Measurements from ENCODE around the gene ETS1.

The ETS1 gene

GRCh38 chr11:128582496-128583366 lies 4.6 kb downstream of the ETS1 start:
- Histone ChIP-seq H3K9ac (0 out of 22 replicates have a peak overlapping the region, but pooled peaks of 1 of the 11 experiments have one; percentile 15), H3K27ac (peak overlapping the region in 2 of 11 experiments; percentile 81 to 87; a peak in 3 of 22 replicates), H3K4me1 (peaks cover 48 to 76% (median 53%) of the 10 kb centered on the region in 10 experiments), H4K20me1 (no peaks in the 10 kb centered on the region), H3K9me3 (replicated peaks in 1 of 11) (0 out of 22 replicates have a peak, but pooled peaks cover 0 to 5% (median 0%) of the 10 kb centered on the region in 11 experiments), H3K36me3 (no peaks in the 10 kb centered on the region), H3K4me3 (no peak overlapping the region), H3K27me3 (no peaks in the 10 kb centered on the region), H3K4me2 (peak overlapping the region in 7 of 11 experiments; percentile 18 to 80 (median 37); a peak in 10 of 22 replicates)
- TF ChIP-seq Cebpa-rat (IDR thresholded peaks at IDR 0.05) = no peak

DNA sequence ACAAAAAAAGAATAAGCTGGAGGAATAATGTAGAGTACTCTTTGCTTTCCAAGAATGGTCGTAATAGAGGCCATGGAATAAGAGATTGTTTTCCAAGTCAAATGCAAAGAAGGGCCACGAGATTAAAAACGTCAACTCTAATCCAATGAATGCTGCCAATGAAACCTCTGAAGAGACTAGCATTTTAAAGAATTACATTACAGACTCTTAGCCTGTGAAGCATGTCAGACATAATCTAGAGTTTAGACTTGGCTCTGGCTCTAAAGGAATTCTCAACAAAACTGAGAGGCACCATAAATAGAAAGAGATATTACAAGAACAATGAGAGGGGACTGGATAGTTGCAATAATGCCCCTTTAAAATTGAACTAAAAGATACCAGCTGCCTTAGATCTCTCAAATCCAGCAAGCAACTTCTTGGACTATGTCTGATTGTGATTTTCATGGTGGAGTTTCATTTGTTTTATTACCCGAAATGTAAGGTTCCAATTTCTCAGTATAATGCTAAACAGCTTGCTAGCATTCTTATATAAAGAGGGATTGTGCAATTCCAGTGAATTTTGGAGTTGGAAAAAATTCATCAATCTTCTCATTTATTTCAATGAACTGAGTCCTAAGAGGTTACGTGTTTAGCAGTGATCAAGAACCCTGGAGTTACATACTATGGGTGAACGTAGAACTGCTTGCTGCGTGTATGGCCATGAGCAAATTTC lies 5.6 kb downstream of the ETS1 start:
- Histone ChIP-seq H3K9ac (no peak overlapping the region), H3K9me3 (replicated peaks in 1 of 11) (0 out of 22 replicates have a peak, but pooled peaks cover 0 to 5% (median 0%) of the 10 kb centered on the region in 11 experiments), H3K27me3 (no peaks in the 10 kb centered on the region), H3K4me1 (peaks cover 53 to 85% (median 62%) of the 10 kb centered on the region in 10 experiments), H3K27ac (peak overlapping the region in 6 of 11 experiments; percentile 34 to 87 (median 60); a peak in 8 of 22 replicates), H3K4me2 (peak overlapping the region in 8 of 11 experiments; percentile 48 to 85 (median 72); a peak in 11 of 22 replicates), H3K36me3 (no peaks in the 10 kb centered on the region), H3K4me3 (no peak overlapping the region), H4K20me1 (no peaks in the 10 kb centered on the region)
- no peak; a peak in 1 of 22 replicates for TF ChIP-seq Cebpa-rat (IDR thresholded peaks at IDR 0.05)

DNA sequence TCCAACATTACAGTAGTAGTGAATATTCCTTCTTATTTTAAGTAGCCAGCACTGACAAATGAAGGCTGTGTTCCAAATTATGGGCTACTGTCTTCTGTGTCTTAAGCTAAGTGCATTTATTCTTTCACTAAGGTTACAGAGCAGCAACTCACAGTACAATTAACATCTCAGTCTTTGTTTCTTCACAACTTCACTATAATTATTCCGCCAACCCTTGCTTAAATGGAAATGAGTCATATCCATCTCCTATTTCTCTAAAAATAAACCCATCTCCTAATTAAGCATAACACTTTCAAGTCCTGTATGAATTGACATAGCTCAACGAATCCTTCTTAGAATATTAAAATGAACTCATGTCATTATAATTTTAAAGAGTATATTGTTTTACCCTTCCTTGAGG lies 6.7 kb downstream of the ETS1 start:
- Histone ChIP-seq H3K9me3 (replicated peaks in 1 of 11) (0 out of 22 replicates have a peak, but pooled peaks cover 0 to 5% (median 0%) of the 10 kb centered on the region in 11 experiments), H3K36me3 (no peaks in the 10 kb centered on the region), H3K4me1 (peaks cover 53 to 85% (median 64%) of the 10 kb centered on the region in 10 experiments), H3K4me3 (no peak overlapping the region; a peak in 2 of 20 replicates), H3K9ac (peak overlapping the region in 3 of 11 experiments; percentile 36 to 62 (median 61); a peak in 6 of 22 replicates), H3K4me2 (peak overlapping the region; percentile 30 to 85 (median 62)), H4K20me1 (no peaks in the 10 kb centered on the region), H3K27ac (peak overlapping the region in 10 of 11 experiments; percentile 34 to 87 (median 54); a peak in 18 of 22 replicates), H3K27me3 (no peaks in the 10 kb centered on the region)
- TF ChIP-seq Cebpa-rat (IDR thresholded peaks at IDR 0.05) = no peak

DNA sequence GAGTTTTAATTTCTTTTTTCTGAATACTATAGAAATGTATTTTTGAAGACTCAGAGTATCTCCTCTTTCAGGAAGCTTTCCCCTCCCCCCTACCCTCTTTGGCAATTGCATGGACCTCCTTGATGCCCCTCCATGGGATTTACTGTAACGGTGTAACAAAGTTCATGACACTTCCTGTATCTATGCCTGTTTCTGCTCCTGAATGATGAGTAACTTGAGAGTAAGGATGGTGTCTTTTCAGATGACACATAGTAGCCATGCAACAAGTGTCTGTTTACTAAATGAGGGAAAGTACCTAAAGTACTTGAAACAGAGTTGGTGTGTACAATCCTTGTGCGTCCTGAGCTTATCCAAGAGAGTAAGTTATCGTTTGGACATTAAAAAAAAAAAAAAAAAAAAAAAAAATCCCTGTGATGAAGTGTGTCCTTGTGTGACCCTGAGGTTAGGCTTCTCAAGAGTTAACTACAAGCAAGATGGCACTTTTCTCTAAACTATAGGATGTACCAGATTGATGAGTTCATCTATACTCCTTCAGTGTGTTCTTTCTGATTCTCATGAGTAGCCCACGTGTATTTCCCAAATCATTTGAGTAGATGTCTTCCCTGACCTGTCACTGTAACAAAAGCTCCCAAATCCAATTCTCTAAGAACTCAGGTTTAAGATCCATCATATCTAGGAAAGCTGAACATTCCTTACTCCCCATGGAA lies 7.4 kb downstream of the ETS1 start:
- Histone ChIP-seq H3K27me3 (no peaks in the 10 kb centered on the region), H3K27ac (peak overlapping the region in 10 of 11 experiments; percentile 34 to 87 (median 54); a peak in 18 of 22 replicates), H3K9me3 (replicated peaks in 1 of 11) (0 out of 22 replicates have a peak, but pooled peaks cover 0 to 5% (median 0%) of the 10 kb centered on the region in 11 experiments), H3K4me1 (peaks cover 55 to 88% (median 67%) of the 10 kb centered on the region in 10 experiments), H3K4me2 (peak overlapping the region; percentile 30 to 85 (median 62)), H3K36me3 (no peaks in the 10 kb centered on the region), H4K20me1 (no peaks in the 10 kb centered on the region), H3K4me3 (no peak overlapping the region; a peak in 2 of 20 replicates), H3K9ac (peak overlapping the region in 3 of 11 experiments; percentile 36 to 62 (median 61); a peak in 5 of 22 replicates)
- TF ChIP-seq Cebpa-rat (IDR thresholded peaks at IDR 0.05) = no peak

DNA sequence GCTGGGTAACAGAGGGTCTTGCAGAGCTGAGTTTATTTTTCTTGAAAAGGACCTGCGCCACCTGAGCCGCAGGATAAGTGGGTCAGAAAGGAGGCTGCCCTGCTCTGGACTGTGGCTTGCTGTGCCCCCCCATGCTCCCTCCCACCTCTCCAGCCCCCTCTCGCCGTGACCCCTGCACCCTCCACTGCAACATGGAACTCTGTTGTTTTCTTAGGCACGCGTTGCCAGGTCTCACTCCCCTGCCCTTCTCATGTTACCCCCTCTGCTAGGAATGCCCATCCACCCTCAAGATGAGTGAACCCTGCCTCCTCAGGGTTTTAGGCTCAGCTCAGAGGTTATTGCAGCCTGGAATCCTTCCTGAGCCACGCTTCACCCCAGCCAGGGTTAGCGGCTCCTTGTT lies 10.8 kb downstream of the ETS1 start:
- Histone ChIP-seq H3K4me2 (peak overlapping the region; percentile 48 to 95 (median 81)), H3K9ac (peak overlapping the region in 9 of 11 experiments; percentile 28 to 75 (median 60); a peak in 17 of 22 replicates), H3K27me3 (no peaks in the 10 kb centered on the region), H3K27ac (peak overlapping the region in 9 of 11 experiments; percentile 54 to 87 (median 73); a peak in 18 of 22 replicates), H3K4me3 (peak overlapping the region in 7 of 10 experiments; percentile 28 to 54 (median 42); a peak in 8 of 20 replicates), H3K9me3 (replicated peaks in 1 of 11) (peaks cover 0 to 22% (median 8%) of the 10 kb centered on the region in 11 experiments; a peak in 10 of 22 replicates), H4K20me1 (no peaks in the 10 kb centered on the region), H3K4me1 (peaks cover 56 to 90% (median 83%) of the 10 kb centered on the region in 10 experiments), H3K36me3 (no peaks in the 10 kb centered on the region)
- no peak for TF ChIP-seq Cebpa-rat (IDR thresholded peaks at IDR 0.05)

- Histone ChIP-seq H3K4me3 (peak overlapping the region in 8 of 10 experiments; percentile 17 to 54 (median 41); a peak in 8 of 20 replicates), H3K36me3 (no peaks in the 10 kb centered on the region), H3K4me1 (peaks cover 53 to 90% (median 84%) of the 10 kb centered on the region in 10 experiments), H3K9me3 (replicated peaks in 1 of 11) (peaks cover 0 to 22% (median 8%) of the 10 kb centered on the region in 11 experiments; a peak in 10 of 22 replicates), H3K9ac (peak overlapping the region in 9 of 11 experiments; percentile 28 to 75 (median 60); a peak in 18 of 22 replicates), H3K27ac (peak overlapping the region in 10 of 11 experiments; percentile 19 to 87 (median 73); a peak in 18 of 22 replicates), H3K4me2 (peak overlapping the region; percentile 48 to 95 (median 81)), H4K20me1 (no peaks in the 10 kb centered on the region), H3K27me3 (no peaks in the 10 kb centered on the region)
- peak in 1 of 11 experiments; percentile 33; a peak in 1 of 22 replicates for TF ChIP-seq Cebpa-rat (IDR thresholded peaks at IDR 0.05)
Observed at GRCh38 chr11:128575961-128576350, 11.4 kb downstream of the ETS1 start.

GRCh38 chr11:128575174-128575960 lies 12.0 kb downstream of the ETS1 start:
- peaks cover 47 to 90% (median 84%) of the 10 kb centered on the region in 10 experiments for H3K4me1 ChIP-seq
- peak overlapping the region in 8 of 10 experiments; percentile 17 to 54 (median 41); a peak in 10 of 20 replicates for H3K4me3 ChIP-seq
- no peaks in the 10 kb centered on the region for H3K27me3 ChIP-seq
- H4K20me1 ChIP-seq = no peaks in the 10 kb centered on the region
- H3K4me2 ChIP-seq = peak overlapping the region; percentile 48 to 95 (median 81)
- no peaks in the 10 kb centered on the region for H3K36me3 ChIP-seq
- peak overlapping the region in 10 of 11 experiments; percentile 19 to 87 (median 73); a peak in 18 of 22 replicates for H3K27ac ChIP-seq
- H3K9me3 ChIP-seq (replicated peaks in 1 of 11) = peaks cover 0 to 22% (median 8%) of the 10 kb centered on the region in 11 experiments; a peak in 10 of 22 replicates
- no peak; a peak in 1 of 22 replicates for TF ChIP-seq Cebpa-rat (IDR thresholded peaks at IDR 0.05)
- H3K9ac ChIP-seq = peak overlapping the region in 9 of 11 experiments; percentile 28 to 75 (median 60); a peak in 18 of 22 replicates
